IMR-90 (cell line): ENCODE data around the gene RPH3AL. TPM values are rescaled to one million over a fixed set of nuclear protein-coding genes. Genes with fewer than 3 reads are reported as not detected.

ENCODE experiments used
- ATAC-seq: fragments of 200-7000 bp; cut with Tn5 transposase; 2 replicates; pipeline ENCODE4 v1.9.1; 2020; ENCODE audit warnings: low read depth, mild to moderate bottlenecking, moderate library complexity
- BruUV-seq: library from RNA; stranded (reverse); fragments of 400-500 nt; replicated peaks from 2 replicates; lab custom pipeline; 2021; lab: Mats Ljungman, UMichigan
- CTCF ChIA-PET: fragments of 300-600 bp; formaldehyde crosslinking; extraction: SDS; loops from one replicate; lab custom pipeline; 2021; ENCODE audit warnings: antibody characterized with exemption; lab: Yijun Ruan, JAX
- POLR2A ChIA-PET: fragments of 300-600 bp; sonication (Branson Sonifier 250); formaldehyde crosslinking; loops from one replicate; lab custom pipeline; 2022; ENCODE audit warnings: antibody characterized with exemption; ENCODE audit not compliant: unreplicated experiment; lab: Charles Lee
- DNase-seq: peaks from one replicate; pipeline ENCODE4 v3.0.0; 2013
- H2AFZ ChIP-seq: replicated peaks from 2 replicates; pipeline ENCODE3; 2013; ENCODE audit warnings: low read length, mild to moderate bottlenecking; ENCODE audit not compliant: poor library complexity
- H2AK5ac ChIP-seq: 2 replicates; pipeline ENCODE4 v1.6.1; 2013; ENCODE audit warnings: low read depth, low read length, inconsistent platforms
- H2AK9ac ChIP-seq: replicated peaks from 2 replicates; pipeline ENCODE3; 2013; ENCODE audit warnings: mild to moderate bottlenecking, low read depth, low read length, moderate library complexity; ENCODE audit not compliant: poor library complexity
- H2BK120ac ChIP-seq: 2 replicates; pipeline ENCODE4 v1.6.1; 2013; ENCODE audit warnings: low read depth, low read length, inconsistent platforms
- H2BK15ac ChIP-seq: 3 replicates; pipeline ENCODE4 v1.6.1; 2013; ENCODE audit warnings: low read depth, low read length, inconsistent platforms
- H2BK20ac ChIP-seq: 2 replicates; pipeline ENCODE4 v1.6.1; 2013; ENCODE audit warnings: low read depth, mild to moderate bottlenecking, inconsistent platforms, low read length, moderate library complexity
- H2BK5ac ChIP-seq: 2 replicates; pipeline ENCODE4 v1.6.1; 2013; ENCODE audit warnings: mild to moderate bottlenecking, low read depth, low read length, inconsistent platforms; ENCODE audit not compliant: poor library complexity, severe bottlenecking
- H3K14ac ChIP-seq: replicated peaks from 2 replicates; pipeline ENCODE4 v1.6.1; 2013; ENCODE audit warnings: low read depth, low read length, inconsistent platforms
- H3K18ac ChIP-seq: 2 replicates; pipeline ENCODE4 v1.6.1; 2013; ENCODE audit warnings: low read depth, low read length, control low read depth
- H3K23ac ChIP-seq: 2 replicates; pipeline ENCODE4 v1.6.1; 2013; ENCODE audit warnings: low read depth, low read length, inconsistent platforms
- H3K27ac ChIP-seq: 2 replicates; pipeline ENCODE4 v1.5.1; 2013; ENCODE audit warnings: mild to moderate bottlenecking, control low read depth, low read length; ENCODE audit not compliant: insufficient read depth
- H3K27me3 ChIP-seq: 2 replicates; pipeline ENCODE4 v1.6.1; 2013; ENCODE audit warnings: low read length; ENCODE audit not compliant: control insufficient read depth, insufficient read depth
- H3K36me3 ChIP-seq: 2 replicates; pipeline ENCODE4 v1.6.1; 2013; ENCODE audit warnings: low read length, mixed read lengths; ENCODE audit not compliant: control insufficient read depth, insufficient read depth
- H3K4ac ChIP-seq: 2 replicates; pipeline ENCODE4 v1.6.1; 2013; ENCODE audit warnings: low read depth, low read length, inconsistent platforms
- H3K4me1 ChIP-seq: 2 replicates; pipeline ENCODE4 v1.6.1; 2013; ENCODE audit warnings: low read length, mixed read lengths; ENCODE audit not compliant: control insufficient read depth, insufficient read depth
- H3K4me2 ChIP-seq: 2 replicates; pipeline ENCODE4 v1.6.1; 2013; ENCODE audit warnings: low read depth, mild to moderate bottlenecking, control low read depth, low read length, moderate library complexity
- H3K4me3 ChIP-seq: 2 replicates; pipeline ENCODE4 v1.5.1; 2013; ENCODE audit warnings: low read depth, mild to moderate bottlenecking, control low read depth, low read length, moderate library complexity; ENCODE audit not compliant: insufficient read depth
- H3K56ac ChIP-seq: 2 replicates; pipeline ENCODE4 v1.6.1; 2013; ENCODE audit warnings: low read length, inconsistent platforms; ENCODE audit not compliant: insufficient read depth; ENCODE audit errors: extremely low read depth
- H3K79me1 ChIP-seq, 2 experiments: 2 replicates each; pipeline ENCODE4 v1.6.1; 2013; ENCODE audit warnings: low read length in 2 of 2, inconsistent platforms in 1 of 2, low read depth in 1 of 2
- H3K9ac ChIP-seq: 2 replicates; pipeline ENCODE4 v1.6.1; 2013; ENCODE audit warnings: low read depth, low read length, control low read depth
- H3K9me1 ChIP-seq: 2 replicates; pipeline ENCODE4 v1.6.1; 2013; ENCODE audit warnings: low read length, inconsistent platforms; ENCODE audit not compliant: insufficient read depth
- H3K9me3 ChIP-seq: 2 replicates; pipeline ENCODE4 v1.6.1; 2013; ENCODE audit warnings: low read length; ENCODE audit not compliant: control insufficient read depth, insufficient read depth
- H4K20me1 ChIP-seq: 2 replicates; pipeline ENCODE4 v1.6.1; 2013; ENCODE audit warnings: low read length, inconsistent platforms; ENCODE audit not compliant: insufficient read depth
- H4K5ac ChIP-seq: 2 replicates; pipeline ENCODE4 v1.6.1; 2013; ENCODE audit warnings: mild to moderate bottlenecking, low read depth, low read length, control low read depth
- H4K8ac ChIP-seq, 2 experiments: 2 replicates each; pipeline ENCODE4 v1.6.1; 2013; ENCODE audit warnings: low read depth in 2 of 2, low read length in 2 of 2, control low read depth in 1 of 2, inconsistent platforms in 1 of 2
- H4K91ac ChIP-seq: 2 replicates; pipeline ENCODE4 v1.6.1; 2013; ENCODE audit warnings: low read depth, low read length, inconsistent platforms; ENCODE audit not compliant: insufficient read depth
- BHLHE40 ChIP-seq: fragments of 150-350 bp; IDR thresholded peaks from 2 replicates; pipeline ENCODE4 v1.6.1; 2016; ENCODE audit warnings: mild to moderate bottlenecking, low read depth, low read length
- CEBPB ChIP-seq: IDR thresholded peaks from 2 replicates; pipeline ENCODE4 v1.6.1; 2012; ENCODE audit warnings: low read depth, low read length, improper control_type of control experiment
- CHD1 ChIP-seq: IDR thresholded peaks from 2 replicates; pipeline ENCODE4 v1.6.1; 2012; ENCODE audit warnings: low read depth, low read length, improper control_type of control experiment
- FOS ChIP-seq: fragments of 150-350 bp; IDR thresholded peaks from 2 replicates; pipeline ENCODE4 v1.6.1; 2016; ENCODE audit warnings: low read depth, low read length
- MAFK ChIP-seq: IDR thresholded peaks from 2 replicates; pipeline ENCODE4 v1.6.1; 2012; ENCODE audit warnings: low read depth, low read length, improper control_type of control experiment
- MAZ ChIP-seq: IDR thresholded peaks from 2 replicates; pipeline ENCODE4 v1.6.1; 2012; ENCODE audit warnings: low read depth, mild to moderate bottlenecking, low read length, improper control_type of control experiment, moderate library complexity, borderline replicate concordance
- MXI1 ChIP-seq: IDR thresholded peaks from 2 replicates; pipeline ENCODE4 v1.6.1; 2012; ENCODE audit warnings: low read depth, mild to moderate bottlenecking, low read length, moderate library complexity, borderline replicate concordance
- NFE2L2 ChIP-seq: fragments of 150-350 bp; IDR thresholded peaks from 2 replicates; pipeline ENCODE4 v1.6.1; 2016; ENCODE audit warnings: low read depth, mild to moderate bottlenecking, low read length
- POLR2A ChIP-seq: IDR thresholded peaks from 2 replicates; pipeline ENCODE4 v1.6.1; 2012; ENCODE audit warnings: mild to moderate bottlenecking, low read depth, low read length
- RAD21 ChIP-seq: IDR thresholded peaks from 2 replicates; pipeline ENCODE4 v1.6.1; 2012; ENCODE audit warnings: low read length, improper control_type of control experiment
- RFX5 ChIP-seq: IDR thresholded peaks from 2 replicates; pipeline ENCODE4 v1.8.0; 2012; ENCODE audit warnings: low read depth, mild to moderate bottlenecking, low read length, moderate library complexity
- SMC3 ChIP-seq: fragments of 150-350 bp; IDR thresholded peaks from 2 replicates; pipeline ENCODE4 v1.6.1; 2016; ENCODE audit warnings: low read depth, mild to moderate bottlenecking, antibody characterized with exemption, low read length, moderate library complexity
- WGBS, 2 experiments: methylation state at CpG; one replicate each; pipeline versions ENCODE4 v1.1.5 to v1.1.7; 2013; ENCODE audit warnings: missing lambda C conversion rate in 2 of 2; ENCODE audit not compliant: insufficient read length in 1 of 2; ENCODE audit errors: extremely low coverage in 2 of 2; 5-methylcytosine and 5-hydroxymethylcytosine counted together
- dilution Hi-C: fragments of 300-500 bp; cut with HindIII; formaldehyde crosslinking; loops from one replicate; pipeline ENCODE4 v1.14.3; 2018; ENCODE audit warnings: low sequenced_read_pairs; ENCODE audit not compliant: unreplicated experiment
- in situ Hi-C: fragments of 300-500 bp; cut with MboI; formaldehyde crosslinking; loops from 3 replicates; pipeline ENCODE4 v1.14.3; 2019; ENCODE audit warnings: low sequenced_read_pairs, inconsistent platforms, mixed read lengths
- intact Hi-C: fragments of 100-400 bp; cut with micrococcal nuclease; formaldehyde crosslinking; loops from 2 replicates; pipeline ENCODE4 v1.10.0; 2022
- polyA plus RNA-seq, 3 experiments: library from polyadenylated mRNA; depleted of rRNA; stranded (reverse); fragments of >200 nt; gene quantifications; 2 replicates each; pipeline ENCODE4 v1.2.3, GENCODE V29; 2012; ENCODE audit warnings: low replicate concordance in 1 of 3
- total RNA-seq: library from RNA; depleted of rRNA; stranded (reverse); fragments of >200 nt; gene quantifications from 2 replicates; pipeline ENCODE4 v1.2.3, GENCODE V29; 2012
- TF ChIP-seq, protein P1 (sequence below): fragments of 150-350 bp; IDR thresholded peaks from 2 replicates; pipeline ENCODE4 v1.6.1; 2016; ENCODE audit warnings: low read depth, mild to moderate bottlenecking, low read length, moderate library complexity, borderline replicate concordance
- TF ChIP-seq, protein P2 (sequence below): fragments of 150-350 bp; IDR thresholded peaks from 2 replicates; pipeline ENCODE4 v1.6.1; 2017; ENCODE audit warnings: mild to moderate bottlenecking, antibody characterized with exemption, low read length, low read depth
- TF ChIP-seq, protein P3 (sequence below): conservative IDR thresholded peaks from 2 replicates; pipeline ENCODE4 v1.5.1; 2012; ENCODE audit warnings: mild to moderate bottlenecking, low read depth, low read length, improper control_type of control experiment

RPH3AL gene
- total and polyA plus RNA-seq, 2 of the 4 experiments (the other 2 are of a cell fraction): 1.8 to 2.5 TPM

- Histone ChIP-seq H3K18ac (no peak overlapping the region), H3K56ac (no peak overlapping the region), H2AK9ac (peak overlapping the region; percentile 51), H3K27me3 (peaks cover 18% of the 10 kb centered on the region), H3K14ac (no peak overlapping the region), H3K4me1 (peaks cover 10% of the 10 kb centered on the region), H4K91ac (no peak overlapping the region), H3K27ac (no peak overlapping the region), H2BK5ac (no peak overlapping the region), H4K20me1 (no peaks in the 10 kb centered on the region), H2BK120ac (no peak overlapping the region), H3K4me3 (peak overlapping the region; percentile 51; the same call in 1 of the 2 replicates), H3K4ac (no peak overlapping the region), H2BK15ac (no peak overlapping the region), H4K5ac (no peak overlapping the region), H4K8ac (no peak overlapping the region), H3K9me3 (peaks cover 2% of the 10 kb centered on the region; the same call in 1 of the 2 replicates), H3K9me1 (no peaks in the 10 kb centered on the region; the same call in 1 of the 2 replicates), H2BK20ac (no peak overlapping the region), H3K79me1 (no peaks in the 10 kb centered on the region), H2AFZ (peak overlapping the region; percentile 81), H2AK5ac (no peak overlapping the region), H3K23ac (no peak overlapping the region), H3K4me2 (no peak overlapping the region), H3K9ac (no peak overlapping the region), H3K36me3 (no peaks in the 10 kb centered on the region)
- ChIA-PET CTCF (no interaction called here), POLR2A (no interaction called here)
- DNase-seq (no peak), ATAC-seq (peak; percentile 92)
- no TSS peak for BruUV-seq
- intact Hi-C loops: no loop called here
- dilution Hi-C loops: no loop called here
- in situ Hi-C loops: no loop called here
- 13% methylated on average over 14 of the region's 57 CpGs; no CpG with 5 or more reads in 1 of the 2 experiments for WGBS, 2 experiments
- TF ChIP-seq MAFK: no peak
- TF ChIP-seq MXI1: no peak
- no peak for TF ChIP-seq RFX5
- TF ChIP-seq BHLHE40: no peak
- TF ChIP-seq NFE2L2: no peak
- TF ChIP-seq, protein P1, sequence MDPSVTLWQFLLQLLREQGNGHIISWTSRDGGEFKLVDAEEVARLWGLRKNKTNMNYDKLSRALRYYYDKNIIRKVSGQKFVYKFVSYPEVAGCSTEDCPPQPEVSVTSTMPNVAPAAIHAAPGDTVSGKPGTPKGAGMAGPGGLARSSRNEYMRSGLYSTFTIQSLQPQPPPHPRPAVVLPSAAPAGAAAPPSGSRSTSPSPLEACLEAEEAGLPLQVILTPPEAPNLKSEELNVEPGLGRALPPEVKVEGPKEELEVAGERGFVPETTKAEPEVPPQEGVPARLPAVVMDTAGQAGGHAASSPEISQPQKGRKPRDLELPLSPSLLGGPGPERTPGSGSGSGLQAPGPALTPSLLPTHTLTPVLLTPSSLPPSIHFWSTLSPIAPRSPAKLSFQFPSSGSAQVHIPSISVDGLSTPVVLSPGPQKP: no peak
- TF ChIP-seq, protein P2, sequence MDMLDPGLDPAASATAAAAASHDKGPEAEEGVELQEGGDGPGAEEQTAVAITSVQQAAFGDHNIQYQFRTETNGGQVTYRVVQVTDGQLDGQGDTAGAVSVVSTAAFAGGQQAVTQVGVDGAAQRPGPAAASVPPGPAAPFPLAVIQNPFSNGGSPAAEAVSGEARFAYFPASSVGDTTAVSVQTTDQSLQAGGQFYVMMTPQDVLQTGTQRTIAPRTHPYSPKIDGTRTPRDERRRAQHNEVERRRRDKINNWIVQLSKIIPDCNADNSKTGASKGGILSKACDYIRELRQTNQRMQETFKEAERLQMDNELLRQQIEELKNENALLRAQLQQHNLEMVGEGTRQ: no peak
- TF ChIP-seq, protein P3, sequence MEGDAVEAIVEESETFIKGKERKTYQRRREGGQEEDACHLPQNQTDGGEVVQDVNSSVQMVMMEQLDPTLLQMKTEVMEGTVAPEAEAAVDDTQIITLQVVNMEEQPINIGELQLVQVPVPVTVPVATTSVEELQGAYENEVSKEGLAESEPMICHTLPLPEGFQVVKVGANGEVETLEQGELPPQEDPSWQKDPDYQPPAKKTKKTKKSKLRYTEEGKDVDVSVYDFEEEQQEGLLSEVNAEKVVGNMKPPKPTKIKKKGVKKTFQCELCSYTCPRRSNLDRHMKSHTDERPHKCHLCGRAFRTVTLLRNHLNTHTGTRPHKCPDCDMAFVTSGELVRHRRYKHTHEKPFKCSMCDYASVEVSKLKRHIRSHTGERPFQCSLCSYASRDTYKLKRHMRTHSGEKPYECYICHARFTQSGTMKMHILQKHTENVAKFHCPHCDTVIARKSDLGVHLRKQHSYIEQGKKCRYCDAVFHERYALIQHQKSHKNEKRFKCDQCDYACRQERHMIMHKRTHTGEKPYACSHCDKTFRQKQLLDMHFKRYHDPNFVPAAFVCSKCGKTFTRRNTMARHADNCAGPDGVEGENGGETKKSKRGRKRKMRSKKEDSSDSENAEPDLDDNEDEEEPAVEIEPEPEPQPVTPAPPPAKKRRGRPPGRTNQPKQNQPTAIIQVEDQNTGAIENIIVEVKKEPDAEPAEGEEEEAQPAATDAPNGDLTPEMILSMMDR: peak; percentile 65
- no peak for TF ChIP-seq FOS
- no peak for TF ChIP-seq CHD1
- peak; percentile 58 for TF ChIP-seq SMC3
- peak; percentile 55 for TF ChIP-seq RAD21
- no peak for TF ChIP-seq POLR2A
- TF ChIP-seq CEBPB: no peak
- peak; percentile 76; the same call in 1 of the 2 replicates for TF ChIP-seq MAZ
Observed at GRCh38 chr17:386141-386876, 33.7 kb upstream of the RPH3AL start.
